GM21619 (cell line): ENCODE results near the gene LRP11.
"Not testable (repeated sequence)": the region's sequence is repeated elsewhere in the genome, so short reads cannot be mapped to it uniquely, and the experiment has no call there.

Experiments used
- ATAC-seq: cut with Tn5 transposase; IDR thresholded peaks from one replicate; pipeline ENCODE4 v1.9.1; 2021; ENCODE audit not compliant: unreplicated experiment

LRP11 gene

DNA sequence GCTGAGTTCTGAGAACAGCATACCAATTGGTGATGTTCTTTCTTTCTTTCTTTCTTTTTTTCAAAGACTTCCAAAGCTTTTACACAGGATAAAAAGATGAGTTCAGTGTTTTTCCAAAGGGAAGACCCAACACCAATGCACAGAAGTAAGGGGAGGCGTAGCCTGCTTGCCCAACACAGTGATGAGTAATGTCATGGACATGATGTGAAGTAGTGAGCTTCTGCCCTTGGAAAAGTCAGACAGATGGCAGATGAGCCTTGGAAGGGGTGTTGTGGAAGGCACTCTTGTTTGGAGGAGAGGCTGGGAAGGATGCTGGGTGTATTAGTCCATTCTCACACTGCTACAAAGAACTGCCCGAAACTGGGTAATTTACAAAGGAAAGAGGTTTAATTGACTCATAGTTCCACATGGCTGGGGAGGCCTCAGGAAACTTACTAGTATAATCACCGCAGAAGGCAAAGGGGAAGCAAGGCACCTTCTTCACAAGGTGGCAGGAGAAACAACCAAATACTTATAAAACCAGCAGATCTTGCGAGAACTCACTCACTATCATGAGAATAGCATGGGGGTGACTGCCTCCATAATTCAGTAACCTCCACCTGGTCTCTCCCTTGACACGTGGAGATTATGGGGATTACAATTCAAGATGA lies 12.6 kb downstream of the LRP11 start:
- no peak for ATAC-seq

DNA sequence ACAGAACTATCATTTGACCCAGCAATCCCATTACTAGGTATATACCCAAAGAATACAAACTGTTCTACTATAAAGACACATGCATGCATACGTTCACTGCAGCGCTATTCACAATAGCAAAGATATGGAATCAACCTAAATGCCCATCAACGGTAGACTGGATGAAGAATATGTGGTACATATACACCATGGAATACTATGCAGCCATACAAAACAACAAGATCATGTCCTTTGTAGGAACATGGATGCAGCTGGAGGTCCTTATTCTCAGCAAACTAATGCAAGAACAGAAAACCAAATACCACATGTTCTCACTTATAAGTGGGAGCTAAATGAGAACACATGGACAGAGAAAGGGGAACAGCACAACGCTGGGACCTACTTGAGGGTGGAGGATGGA lies 15.8 kb downstream of the LRP11 start:
- not testable (repeated sequence) for ATAC-seq

DNA sequence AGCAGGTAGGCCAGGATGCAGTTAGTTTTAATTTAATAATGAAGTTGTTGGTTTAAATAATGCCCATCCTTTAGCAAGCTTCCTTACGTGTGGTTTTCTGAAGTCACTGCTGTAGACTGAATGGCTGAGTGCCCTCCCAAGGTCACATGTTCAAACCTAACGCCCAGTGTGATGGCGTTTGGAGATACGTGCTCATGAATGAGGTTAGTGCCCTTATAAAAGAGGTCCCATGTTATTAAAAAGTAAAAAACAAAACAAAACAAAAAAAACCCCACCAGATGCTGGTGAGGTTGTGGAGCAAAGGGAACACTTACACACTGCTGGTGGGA lies 16.3 kb downstream of the LRP11 start:
- ATAC-seq = no peak

DNA sequence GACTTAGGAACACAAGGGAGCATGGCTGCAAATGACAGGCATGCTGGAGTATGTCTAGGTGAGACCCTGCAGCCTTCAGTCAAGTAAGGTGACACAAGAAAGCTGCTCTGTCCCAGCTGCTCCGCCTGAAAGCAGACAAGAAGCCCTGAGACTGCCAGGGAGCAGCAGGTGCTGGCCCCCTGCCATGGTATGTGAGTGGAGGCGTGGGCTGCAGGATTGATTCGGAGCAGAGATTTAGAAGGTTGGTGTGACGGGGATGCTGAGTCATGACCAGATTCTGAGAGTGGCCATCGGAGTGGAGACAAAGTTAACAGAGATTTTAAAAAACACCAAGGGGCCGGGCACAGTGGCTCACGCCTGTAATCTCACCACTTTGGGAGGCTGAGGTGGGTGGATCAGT lies 17.8 kb downstream of the LRP11 start:
- ATAC-seq = no peak

DNA sequence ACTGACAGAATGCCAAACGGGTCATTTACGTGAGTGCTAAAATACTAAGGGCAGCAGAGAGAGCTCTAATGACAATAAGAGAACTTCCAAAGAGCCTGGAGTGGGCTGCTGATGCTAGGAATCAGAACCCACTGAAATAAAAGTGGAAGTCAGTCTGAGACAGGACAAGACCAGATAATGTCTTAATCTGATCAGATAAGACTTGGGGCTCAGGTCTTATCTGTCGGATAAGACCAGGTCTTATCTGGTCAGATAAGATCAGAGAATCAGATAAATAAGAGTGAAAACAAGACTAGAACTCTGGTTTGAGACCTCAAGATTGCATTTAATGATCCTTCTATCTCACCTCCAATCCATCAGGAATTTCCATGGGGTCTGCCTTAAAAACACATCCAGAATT lies 18.6 kb downstream of the LRP11 start:
- no peak for ATAC-seq

DNA sequence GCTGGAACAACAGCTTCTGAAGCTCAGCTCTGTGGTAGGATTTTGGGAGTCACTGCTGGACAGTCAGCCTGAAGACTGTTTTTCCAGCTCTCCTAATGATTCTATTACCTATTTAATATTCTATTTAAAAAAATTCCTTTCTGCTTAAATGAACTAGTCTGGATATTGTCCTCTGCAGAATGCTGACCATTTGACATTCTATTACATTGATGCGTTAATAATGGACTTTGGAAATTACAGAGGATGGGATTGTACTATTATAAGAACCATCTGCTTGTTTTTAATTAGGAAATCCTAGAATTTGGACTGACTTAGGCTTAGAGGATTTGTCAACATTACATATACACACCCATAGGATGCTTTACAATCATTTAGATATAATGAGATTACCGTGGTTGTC lies 19.7 kb downstream of the LRP11 start:
- no peak for ATAC-seq

DNA sequence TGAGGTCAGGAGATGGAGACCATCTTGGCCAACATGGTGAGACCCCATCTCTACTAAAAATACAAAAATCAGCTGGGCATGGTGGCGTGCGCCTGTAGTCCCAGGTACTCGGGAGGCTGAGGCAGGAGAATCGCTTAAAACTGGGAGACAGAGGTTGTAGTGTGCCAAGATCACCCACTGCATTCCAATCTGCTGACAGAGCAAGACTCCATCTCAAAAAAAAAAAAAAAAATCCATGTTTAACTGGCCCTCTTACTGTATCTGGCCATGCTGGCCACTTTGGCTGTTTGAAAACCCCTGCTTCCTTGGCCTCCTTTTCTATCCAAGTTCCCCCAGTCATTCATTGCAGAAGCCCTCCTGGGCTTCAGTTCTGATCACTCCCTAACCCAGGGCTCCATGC lies 20.1 kb downstream of the LRP11 start:
- ATAC-seq = not testable (repeated sequence)

DNA sequence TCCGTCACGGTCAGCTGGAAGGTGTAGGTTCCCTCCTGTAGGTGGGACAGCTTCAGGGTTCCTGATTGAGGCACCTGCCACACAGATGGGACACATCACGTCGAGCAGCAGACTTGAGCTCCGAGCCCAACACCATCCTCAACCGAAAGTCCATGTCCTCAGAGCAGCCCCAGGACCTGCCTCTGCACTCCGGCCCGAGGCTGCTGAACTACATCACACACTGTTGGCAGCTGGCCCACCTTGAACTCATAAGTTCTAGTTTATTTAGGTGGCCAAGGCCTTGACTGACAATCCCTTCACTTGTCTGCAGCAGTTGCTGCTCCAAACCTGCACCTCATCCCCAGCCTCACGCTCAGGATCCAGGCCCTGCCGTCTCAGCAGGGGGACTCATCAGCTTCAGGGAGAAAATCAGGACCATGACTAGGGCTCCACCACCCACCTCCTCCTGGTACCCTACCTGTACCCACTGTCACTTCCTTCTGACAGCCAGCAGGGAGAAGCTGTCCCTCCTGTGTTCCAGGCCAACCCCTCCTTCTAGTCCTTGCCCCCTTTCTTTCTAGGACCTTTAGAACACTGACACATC lies 21.0 kb downstream of the LRP11 start:
- ATAC-seq = no peak

DNA sequence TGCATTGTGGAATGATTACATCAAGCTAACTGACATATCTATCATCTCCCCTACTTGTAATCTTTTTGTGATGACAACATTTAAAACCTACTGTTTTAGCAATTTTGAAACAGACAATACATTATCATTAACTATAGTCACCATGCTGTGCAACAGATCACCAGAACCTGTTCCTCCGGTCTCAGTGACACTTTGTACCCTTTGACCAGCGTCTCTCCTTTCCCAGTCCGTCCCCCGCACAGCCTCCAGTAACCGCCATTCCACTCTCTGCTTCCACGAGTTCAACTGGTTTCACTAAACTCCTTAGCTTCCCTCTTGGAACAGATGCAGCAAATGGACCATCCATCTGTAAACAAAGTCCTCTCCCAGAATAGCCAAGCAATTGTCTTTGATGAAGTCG lies 21.8 kb downstream of the LRP11 start:
- ATAC-seq = no peak

DNA sequence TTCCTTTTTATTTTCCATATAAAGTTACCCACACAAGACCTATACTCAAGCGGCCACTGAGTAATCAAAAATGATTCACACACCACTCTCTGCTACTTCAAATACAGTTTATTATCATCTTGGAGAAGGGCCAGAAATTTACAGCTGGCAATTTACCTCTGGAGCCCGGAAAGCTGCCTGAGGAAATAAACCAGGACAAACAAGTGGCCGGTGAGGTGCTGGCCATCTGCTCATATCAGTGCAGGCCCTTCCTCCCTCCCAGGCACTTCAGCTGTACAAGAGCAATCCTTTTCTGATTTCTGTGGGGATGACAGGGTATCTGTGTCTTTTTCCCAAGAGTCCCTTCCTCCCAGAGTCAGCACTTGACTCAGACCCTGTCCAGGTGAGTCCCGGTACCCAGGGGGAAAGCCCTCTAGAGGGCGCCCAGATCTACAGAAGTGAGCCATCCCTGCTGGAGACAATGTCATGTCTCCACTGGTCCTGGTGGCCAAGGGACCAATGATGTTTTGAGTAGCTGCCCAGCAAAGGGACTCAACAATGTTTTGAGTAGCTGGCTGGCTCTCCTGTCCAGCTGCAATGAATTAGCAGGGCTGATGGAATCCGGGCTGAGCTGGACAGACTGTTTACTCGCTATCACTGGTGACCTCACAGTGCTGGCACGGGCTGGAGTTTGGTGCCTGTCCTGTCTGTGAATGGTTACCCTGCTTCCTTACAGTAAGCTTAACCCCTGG lies 23.6 kb downstream of the LRP11 start:
- no peak for ATAC-seq

DNA sequence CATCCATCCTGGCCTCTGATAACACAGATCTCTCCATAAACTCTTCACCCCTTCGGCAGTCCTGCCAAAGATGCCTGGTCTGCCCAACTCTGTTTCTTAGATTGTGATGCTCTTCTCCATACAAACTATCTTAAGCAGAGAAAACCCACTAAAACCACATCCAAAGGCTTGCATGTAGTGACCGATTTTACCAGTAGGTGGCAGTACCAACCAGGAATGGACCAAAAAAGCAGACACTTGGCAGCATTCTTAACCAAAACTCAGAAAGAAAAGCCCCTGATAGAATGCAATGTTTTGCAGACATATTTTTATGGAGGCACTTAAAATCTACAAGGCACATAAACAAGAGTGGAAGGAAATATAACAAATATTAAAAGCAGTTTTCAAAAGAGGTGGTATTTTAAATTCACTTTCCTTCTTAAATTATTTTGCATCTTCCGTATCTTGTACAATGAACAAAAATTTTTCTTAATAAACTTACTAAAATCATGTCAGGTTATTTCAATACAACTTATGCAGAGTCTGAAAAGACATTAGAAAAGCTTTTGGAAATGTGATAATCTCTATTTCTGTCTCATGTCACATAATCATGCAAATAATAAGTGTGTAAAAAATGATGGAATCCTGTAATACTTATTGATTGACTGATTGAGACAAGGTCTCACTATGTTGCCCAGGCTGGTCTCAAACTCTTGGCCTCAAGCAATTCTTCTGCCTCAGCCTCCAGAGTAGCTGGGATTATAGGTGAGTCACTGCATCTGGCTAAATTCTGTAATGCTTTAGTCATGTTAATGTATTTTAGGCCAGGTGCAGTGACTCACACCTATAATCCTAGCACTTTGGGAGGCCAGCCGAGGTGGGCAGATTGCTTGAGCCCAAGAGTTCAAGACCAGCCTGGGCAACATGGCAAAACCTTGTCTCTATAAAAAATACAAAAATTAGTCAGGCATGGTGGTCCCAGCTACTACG lies 29.4 kb downstream of the LRP11 start:
- no peak for ATAC-seq

DNA sequence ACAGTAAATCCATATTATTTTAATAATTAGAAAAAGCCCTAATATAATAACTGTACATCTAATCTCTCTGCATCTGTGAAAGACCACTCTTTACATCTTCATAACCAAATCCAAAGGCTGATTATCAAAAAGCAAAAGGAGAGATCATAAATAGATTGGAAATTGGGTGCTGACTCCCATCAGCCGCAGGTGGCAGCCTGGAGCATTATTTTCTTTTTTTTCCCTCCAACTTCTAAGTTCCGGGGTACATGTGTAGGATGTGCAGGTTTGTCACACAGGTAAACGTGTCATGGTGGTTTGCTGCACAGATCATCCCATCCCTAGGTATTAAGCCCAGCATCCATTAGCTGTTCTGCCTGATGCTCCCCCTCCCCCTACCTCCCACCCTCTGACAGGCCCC lies 30.5 kb downstream of the LRP11 start:
- no peak for ATAC-seq

DNA sequence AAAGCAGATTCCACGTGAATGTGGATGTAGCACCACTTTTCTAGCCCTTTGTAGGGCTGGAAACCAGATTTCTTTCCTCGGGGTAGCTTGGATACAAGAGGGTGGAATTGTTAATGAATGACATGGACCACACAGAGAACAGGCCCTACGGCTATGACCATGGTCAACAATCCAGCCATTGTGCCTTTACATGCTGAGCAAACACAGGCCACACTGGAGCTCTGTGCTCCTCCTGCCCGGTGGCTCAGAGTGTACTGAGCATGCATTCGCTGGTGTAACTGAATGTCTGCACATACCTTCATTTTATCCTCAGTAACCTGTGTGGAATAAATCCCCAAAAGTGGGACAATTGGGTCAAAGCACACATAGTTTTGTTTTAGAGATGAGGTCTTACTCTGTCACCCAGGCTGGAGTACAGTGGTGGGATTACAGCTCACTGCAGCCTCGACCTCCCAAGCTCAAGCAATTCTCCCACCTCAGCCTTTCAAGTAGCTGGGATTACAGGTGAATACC lies 32.8 kb downstream of the LRP11 start:
- ATAC-seq = no peak

DNA sequence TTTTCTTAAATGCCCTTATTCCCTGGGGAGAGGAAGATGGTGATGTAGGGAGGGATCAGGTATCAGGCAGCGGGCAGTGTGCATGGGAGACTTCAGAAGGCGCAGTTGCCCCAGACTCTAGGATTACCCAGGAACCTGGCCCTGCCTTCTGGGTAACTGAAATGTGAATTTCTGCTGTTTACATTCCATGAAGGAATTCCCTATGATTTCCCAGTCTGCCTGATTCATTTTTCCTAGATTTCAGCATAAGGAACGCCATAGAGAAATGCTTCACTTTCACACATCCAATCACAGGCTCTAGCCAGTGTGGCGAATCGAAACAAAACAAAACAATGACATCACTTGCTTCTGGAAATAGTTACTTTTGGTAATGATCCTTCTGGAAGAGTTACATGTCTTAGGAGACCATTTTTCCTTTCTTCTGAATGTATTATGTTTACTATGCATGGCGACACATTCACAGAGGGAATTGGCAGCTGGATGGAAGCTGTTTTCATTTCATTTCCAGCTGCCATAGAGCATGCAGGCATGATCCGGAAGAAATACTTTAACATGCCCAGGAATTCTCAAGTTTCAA lies 33.3 kb downstream of the LRP11 start:
- ATAC-seq = no peak

DNA sequence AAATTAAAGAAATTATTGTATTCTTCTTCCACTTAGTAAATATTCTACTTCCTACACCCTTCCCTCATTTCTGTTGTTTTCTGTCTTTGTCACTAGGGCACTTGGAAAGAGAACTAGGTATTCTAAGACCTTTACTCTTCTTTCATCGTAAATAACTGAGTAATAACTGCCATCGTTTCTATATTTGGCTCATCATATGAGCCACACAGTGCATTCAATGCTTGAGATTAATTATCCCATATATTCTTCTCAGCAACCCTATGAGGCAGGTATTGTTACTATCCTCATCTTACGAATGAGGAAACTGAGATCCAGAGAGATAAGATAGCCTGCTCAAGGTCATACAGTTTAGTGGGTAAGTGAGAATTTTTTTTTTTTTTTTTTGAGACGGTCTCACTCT lies 38.9 kb downstream of the LRP11 start:
- ATAC-seq = no peak

DNA sequence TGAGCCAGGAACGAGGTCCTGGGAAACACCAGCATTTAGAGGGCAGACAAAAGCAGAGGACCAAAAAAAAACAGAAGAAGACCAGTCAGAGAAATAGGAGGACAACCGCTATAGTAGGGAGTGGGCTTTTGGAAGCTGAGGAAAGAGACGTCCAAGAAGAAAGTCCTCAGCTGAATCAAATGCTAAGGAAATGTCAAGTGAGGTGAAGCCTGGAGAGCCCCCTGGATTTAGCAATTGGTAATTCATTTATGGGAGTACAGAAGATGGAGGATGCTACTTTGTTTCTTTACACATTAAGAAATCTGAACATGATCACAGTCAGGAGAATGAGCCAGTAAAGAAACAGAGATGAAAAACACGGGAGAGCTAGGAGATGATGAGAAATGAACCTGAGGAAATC lies 41.1 kb downstream of the LRP11 start:
- no peak for ATAC-seq

DNA sequence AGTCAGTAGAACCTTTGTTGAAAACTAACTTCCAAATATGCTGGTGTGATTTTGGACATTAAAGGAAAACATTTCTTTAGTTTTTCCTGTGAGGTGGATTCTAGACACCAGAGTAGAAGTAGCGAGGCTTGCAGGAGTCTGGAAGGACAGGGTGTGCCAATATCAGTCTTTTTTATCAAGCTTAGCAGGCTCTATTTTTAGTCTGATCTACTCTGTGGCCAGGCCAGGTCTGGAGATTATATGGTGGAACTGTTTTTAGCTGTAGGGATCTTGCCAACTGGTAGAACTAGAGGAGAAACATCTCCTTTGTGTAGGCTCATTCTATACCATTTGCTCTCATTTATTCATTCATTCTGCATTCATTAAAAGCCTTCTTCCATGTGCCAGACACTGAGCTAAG lies 42.7 kb downstream of the LRP11 start:
- ATAC-seq = no peak

DNA sequence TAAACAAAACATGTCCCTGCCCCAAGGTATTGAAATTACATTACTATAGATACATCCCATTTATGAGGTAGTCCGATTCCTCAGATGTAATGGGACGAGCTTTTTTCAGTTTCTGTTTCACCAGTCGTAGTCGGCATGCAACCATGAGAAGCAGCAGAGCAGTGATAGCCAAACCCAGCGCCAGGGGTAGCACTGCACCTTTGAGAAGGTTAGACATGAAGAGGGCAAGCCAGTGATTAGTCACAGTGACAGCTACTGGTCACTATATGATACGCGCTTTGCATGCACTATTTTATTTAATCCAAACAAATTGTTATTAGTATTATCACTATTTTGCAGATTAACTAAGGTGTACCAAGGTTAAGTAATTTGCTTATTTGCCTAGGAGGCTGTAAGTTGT lies 43.7 kb downstream of the LRP11 start:
- no peak for ATAC-seq

DNA sequence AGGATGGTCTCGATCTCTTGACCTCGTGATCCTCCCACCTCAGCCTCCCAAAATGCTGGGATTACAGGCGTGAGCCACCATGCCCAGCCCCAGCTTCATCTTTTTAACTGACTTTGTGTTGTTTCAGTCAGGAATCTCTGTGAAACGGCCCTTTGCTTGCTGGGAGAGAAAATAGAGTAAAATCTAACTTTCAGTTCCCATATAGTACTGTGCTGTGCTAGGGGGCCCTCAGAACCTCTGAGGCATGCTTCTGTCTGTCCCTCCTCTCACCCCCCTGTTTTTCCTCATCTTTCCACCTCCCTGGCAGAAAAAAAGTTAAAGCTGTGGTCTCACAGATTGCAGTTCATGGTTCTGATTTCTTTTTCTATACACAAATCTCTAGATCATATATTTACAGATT lies 48.4 kb downstream of the LRP11 start:
- ATAC-seq = no peak

DNA sequence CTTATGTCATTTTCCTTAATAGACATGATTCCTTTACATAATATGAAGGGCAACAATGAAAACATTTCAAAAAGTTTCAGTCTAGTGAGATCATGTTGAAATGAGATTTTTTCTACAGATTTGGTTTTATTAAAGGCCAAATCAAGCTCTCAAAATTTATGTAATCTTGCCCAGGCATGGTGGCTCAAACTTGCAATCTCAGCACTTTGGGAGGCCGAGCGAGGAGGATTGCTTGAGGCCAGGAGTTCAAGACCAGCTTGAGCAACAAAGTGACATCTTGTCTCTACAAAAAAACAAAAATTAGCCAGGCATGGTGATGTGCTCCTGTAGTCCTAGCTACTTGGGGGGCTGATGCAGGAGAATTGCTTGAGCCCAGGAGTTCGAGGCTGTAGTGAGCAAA lies 50.8 kb downstream of the LRP11 start:
- ATAC-seq = no peak

DNA sequence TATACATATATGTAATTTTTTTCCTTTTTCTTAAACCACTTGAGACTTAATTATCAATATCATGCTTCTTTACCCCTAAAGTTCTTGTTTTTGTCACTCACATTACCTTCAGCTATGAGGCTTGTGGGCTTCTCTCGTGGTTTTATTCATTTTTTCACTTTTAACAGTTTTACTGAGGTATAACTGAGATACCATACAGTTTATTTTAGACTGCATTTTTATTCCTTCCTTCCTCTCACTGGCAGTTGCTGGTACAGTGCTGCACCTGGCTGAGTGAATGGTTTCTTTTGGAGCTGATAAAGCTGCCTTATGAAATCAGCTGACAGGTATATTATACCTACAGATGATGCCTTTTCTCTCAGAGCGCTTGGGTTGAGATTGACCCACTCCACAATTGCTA lies 54.4 kb downstream of the LRP11 start:
- ATAC-seq = no peak
